Measurements from ENCODE around the gene MORN4. TPM values are rescaled to one million over a fixed set of nuclear protein-coding genes. Genes with fewer than 3 reads are reported as not detected.

Gene MORN4
- polyA plus RNA-seq, 1 of the 3 experiments (the other 2 are of a cell fraction) = 31.4 TPM

DNA sequence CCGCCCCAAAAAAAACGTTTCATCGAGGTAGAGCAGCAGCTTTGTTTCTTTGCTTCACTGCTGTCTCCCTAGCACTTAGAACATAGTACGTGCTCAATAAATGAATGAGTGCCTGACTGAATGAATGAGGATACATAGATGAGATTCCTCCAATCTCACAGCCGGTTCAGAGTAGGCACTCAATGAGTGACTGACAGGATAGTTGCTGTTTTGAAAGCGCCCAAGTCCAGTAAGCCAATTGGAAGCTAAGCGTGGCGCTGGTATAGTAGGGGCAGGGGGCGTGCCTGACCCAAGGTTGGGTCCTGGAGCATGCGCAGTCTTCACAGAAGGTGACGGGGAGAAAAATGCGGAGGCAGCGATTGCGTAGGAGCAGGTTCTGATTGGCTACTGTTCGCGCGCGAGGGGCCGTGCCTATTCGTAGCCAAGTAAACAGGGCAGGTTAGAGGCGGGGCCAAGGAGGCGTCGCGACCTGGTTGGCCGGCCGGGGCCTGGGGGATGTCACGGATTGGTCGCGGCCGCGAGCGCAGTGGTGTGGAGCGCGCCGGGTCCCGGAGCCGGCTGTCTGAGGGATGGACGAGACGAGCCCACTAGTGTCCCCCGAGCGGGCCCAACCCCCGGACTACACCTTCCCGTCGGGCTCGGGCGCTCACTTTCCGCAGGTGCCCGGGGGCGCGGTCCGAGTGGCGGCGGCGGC, 7.0 kb upstream of the MORN4 start, which contains the start of gene PI4K2A:
TSS of gene PI4K2A (plus strand) at position 498 of the 694 bp plus-strand sequence. CDS start at position 570, 72 bp downstream.
- no peaks in the 10 kb centered on the region for H3K27me3 ChIP-seq (ENCODE audit: insufficient read depth)
- H3K27ac ChIP-seq (ENCODE audit: low read depth in 2 of 2, low read length in 1 of 2) = peak within 1 kb of the TSS; percentile 79 to 81
- H3K9me2 ChIP-seq = no peaks in the 10 kb centered on the region
- H2AFZ ChIP-seq (ENCODE audit: low read depth) = peak within 1 kb of the TSS; percentile 58; the same call in 1 of the 2 replicates
- H3K4me1 ChIP-seq (ENCODE audit: control insufficient read depth in 1 of 2, insufficient read depth in 2 of 2, low read depth in 1 of 2, low read length in 1 of 2) = peaks cover 0 to 2% of the 10 kb centered on the region in 2 experiments; a peak in 1 of 4 replicates
- peak within 1 kb of the TSS; percentile 91 for H3K4me2 ChIP-seq
- H3K36me3 ChIP-seq (replicated peaks in 1 of 2; ENCODE audit: control insufficient read depth in 1 of 2, insufficient read depth in 2 of 2, low read length in 1 of 2) = peaks cover 8 to 15% of the 10 kb centered on the region in 2 experiments
- H3F3A ChIP-seq (replicated peaks; ENCODE audit: insufficient read depth) = peaks cover 9% of the 10 kb centered on the region
- peak within 1 kb of the TSS; percentile 92 for H3K9ac ChIP-seq
- DNase-seq = peak; percentile 98
- POLR2A ChIA-PET = interaction anchor here (0.9 to 1.0 kb wide), 3 partner anchors 12 to 47 kb away, joined by 3 read pairs; partner anchors contain the start of gene AVPI1
- H3K9me3 ChIP-seq = no peaks in the 10 kb centered on the region
- H4K20me1 ChIP-seq (ENCODE audit: insufficient read depth) = peaks cover 6% of the 10 kb centered on the region; the same call in 1 of the 2 replicates
- CTCF ChIA-PET = interaction anchor here (1.1 to 2.3 kb wide), 7 partner anchors 16 to 175 kb away, joined by 3 to 11 read pairs (median 3); partner anchors contain the start of gene ANKRD2
- WGBS (ENCODE audit: low lambda C conversion rate) = under 1% methylated on average over 18 of the region's 54 CpGs
- H3K4me3 ChIP-seq (ENCODE audit: low read depth in 2 of 2, low read length in 1 of 2) = peak within 1 kb of the TSS; percentile 80 to 91
- H3K79me2 ChIP-seq (ENCODE audit: insufficient read depth) = peaks cover 45% of the 10 kb centered on the region
- no peak for TF ChIP-seq FOXM1 (IDR thresholded peaks at IDR 0.05; ENCODE audit: low read depth)
- no peak for TF ChIP-seq SMC3 (IDR thresholded peaks at IDR 0.05; ENCODE audit: low read depth, low read length)
- TF ChIP-seq MXI1 (IDR thresholded peaks at IDR 0.05; ENCODE audit: low read depth, low read length) = peak; percentile 86
- TF ChIP-seq NFIC (IDR thresholded peaks at IDR 0.05; ENCODE audit: borderline replicate concordance) = no peak
- no peak for TF ChIP-seq MEF2A (IDR thresholded peaks at IDR 0.05; ENCODE audit: borderline replicate concordance, low read depth)
- TF ChIP-seq TCF12 (IDR thresholded peaks at IDR 0.05) = no peak
- TF ChIP-seq SIN3A (IDR thresholded peaks at IDR 0.05; ENCODE audit: borderline replicate concordance, low read depth, low read length) = peak; percentile 37; the same call in 1 of the 2 replicates
- TF ChIP-seq, protein P1, sequence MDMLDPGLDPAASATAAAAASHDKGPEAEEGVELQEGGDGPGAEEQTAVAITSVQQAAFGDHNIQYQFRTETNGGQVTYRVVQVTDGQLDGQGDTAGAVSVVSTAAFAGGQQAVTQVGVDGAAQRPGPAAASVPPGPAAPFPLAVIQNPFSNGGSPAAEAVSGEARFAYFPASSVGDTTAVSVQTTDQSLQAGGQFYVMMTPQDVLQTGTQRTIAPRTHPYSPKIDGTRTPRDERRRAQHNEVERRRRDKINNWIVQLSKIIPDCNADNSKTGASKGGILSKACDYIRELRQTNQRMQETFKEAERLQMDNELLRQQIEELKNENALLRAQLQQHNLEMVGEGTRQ (IDR thresholded peaks at IDR 0.05; ENCODE audit: borderline replicate concordance, low read depth, low read length) = no peak
- no peak for TF ChIP-seq EZH2phosphoT487 (IDR thresholded peaks at IDR 0.05; ENCODE audit: borderline replicate concordance, low read depth)
- TF ChIP-seq JUND (IDR thresholded peaks at IDR 0.05) = no peak
- no peak for TF ChIP-seq TEAD4 (IDR thresholded peaks at IDR 0.05; ENCODE audit: borderline replicate concordance, insufficient read depth)
- TF ChIP-seq IRF3 (IDR thresholded peaks at IDR 0.05; ENCODE audit: low read depth, low read length) = peak; percentile 44; the same call in 1 of the 2 replicates
- peak; percentile 20 for TF ChIP-seq POLR2AphosphoS5 (IDR thresholded peaks at IDR 0.05; ENCODE audit: low read depth, low read length)
- TF ChIP-seq, protein P2, sequence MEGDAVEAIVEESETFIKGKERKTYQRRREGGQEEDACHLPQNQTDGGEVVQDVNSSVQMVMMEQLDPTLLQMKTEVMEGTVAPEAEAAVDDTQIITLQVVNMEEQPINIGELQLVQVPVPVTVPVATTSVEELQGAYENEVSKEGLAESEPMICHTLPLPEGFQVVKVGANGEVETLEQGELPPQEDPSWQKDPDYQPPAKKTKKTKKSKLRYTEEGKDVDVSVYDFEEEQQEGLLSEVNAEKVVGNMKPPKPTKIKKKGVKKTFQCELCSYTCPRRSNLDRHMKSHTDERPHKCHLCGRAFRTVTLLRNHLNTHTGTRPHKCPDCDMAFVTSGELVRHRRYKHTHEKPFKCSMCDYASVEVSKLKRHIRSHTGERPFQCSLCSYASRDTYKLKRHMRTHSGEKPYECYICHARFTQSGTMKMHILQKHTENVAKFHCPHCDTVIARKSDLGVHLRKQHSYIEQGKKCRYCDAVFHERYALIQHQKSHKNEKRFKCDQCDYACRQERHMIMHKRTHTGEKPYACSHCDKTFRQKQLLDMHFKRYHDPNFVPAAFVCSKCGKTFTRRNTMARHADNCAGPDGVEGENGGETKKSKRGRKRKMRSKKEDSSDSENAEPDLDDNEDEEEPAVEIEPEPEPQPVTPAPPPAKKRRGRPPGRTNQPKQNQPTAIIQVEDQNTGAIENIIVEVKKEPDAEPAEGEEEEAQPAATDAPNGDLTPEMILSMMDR (IDR thresholded peaks at IDR 0.05) = no peak
- 0 out of 2 replicates have a peak, but pooled peaks have one; percentile 30 for TF ChIP-seq RCOR1 (IDR thresholded peaks at IDR 0.05; ENCODE audit: low read length)
- peak; percentile 56 for TF ChIP-seq CHD2 (IDR thresholded peaks at IDR 0.05; ENCODE audit: low read length, partially characterized antibody)
- TF ChIP-seq FOSL2 (IDR thresholded peaks at IDR 0.05; ENCODE audit: borderline replicate concordance, low read depth) = no peak
- TF ChIP-seq USF1 (IDR thresholded peaks at IDR 0.05; ENCODE audit: borderline replicate concordance, low read depth) = no peak
- 0 out of 2 replicates have a peak, but pooled peaks have one; percentile 23 for TF ChIP-seq ELF1 (IDR thresholded peaks at IDR 0.05)
- 0 out of 2 replicates have a peak, but pooled peaks have one; percentile 37 for TF ChIP-seq MAX (IDR thresholded peaks at IDR 0.05; ENCODE audit: low read depth)
- no peak for TF ChIP-seq RXRA (IDR thresholded peaks at IDR 0.05; ENCODE audit: borderline replicate concordance, low read depth)
- TF ChIP-seq RFX5 (IDR thresholded peaks at IDR 0.05; ENCODE audit: low read length) = peak; percentile 93
- TF ChIP-seq RAD21 (IDR thresholded peaks at IDR 0.05; ENCODE audit: low read length) = no peak
- TF ChIP-seq YY1 (IDR thresholded peaks at IDR 0.05; ENCODE audit: low read depth) = no peak
- TF ChIP-seq PBX3 (IDR thresholded peaks at IDR 0.05) = peak; percentile 63
- no peak for TF ChIP-seq GABPA (IDR thresholded peaks at IDR 0.05; ENCODE audit: low read depth)
- no peak for TF ChIP-seq FOXJ3 (CRISPR knock-in tag; IDR thresholded peaks at IDR 0.05)
